ENCODE measurements around the gene CRISP1. TPM values are rescaled to one million over a fixed set of nuclear protein-coding genes. Genes with fewer than 3 reads are reported as not detected.

Gene CRISP1
- total and polyA plus RNA-seq, 9 of the 15 experiments (the other 6 are each of a cell fraction or from before 2014, with no cell fraction given), result not detected

GRCh38 chr6:49826743-49827406, 39.5 kb downstream of the CRISP1 start (continued):
- TF ChIP-seq, protein P1, sequence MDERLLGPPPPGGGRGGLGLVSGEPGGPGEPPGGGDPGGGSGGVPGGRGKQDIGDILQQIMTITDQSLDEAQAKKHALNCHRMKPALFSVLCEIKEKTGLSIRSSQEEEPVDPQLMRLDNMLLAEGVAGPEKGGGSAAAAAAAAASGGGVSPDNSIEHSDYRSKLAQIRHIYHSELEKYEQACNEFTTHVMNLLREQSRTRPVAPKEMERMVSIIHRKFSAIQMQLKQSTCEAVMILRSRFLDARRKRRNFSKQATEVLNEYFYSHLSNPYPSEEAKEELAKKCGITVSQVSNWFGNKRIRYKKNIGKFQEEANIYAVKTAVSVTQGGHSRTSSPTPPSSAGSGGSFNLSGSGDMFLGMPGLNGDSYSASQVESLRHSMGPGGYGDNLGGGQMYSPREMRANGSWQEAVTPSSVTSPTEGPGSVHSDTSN (CRISPR knock-in tag; IDR thresholded peaks at IDR 0.05; ENCODE audit: low read depth), result no peak
- TF ChIP-seq, protein P1 (tag; conservative IDR thresholded peaks at IDR 0.05; ENCODE audit: low read depth), result no peak
- no peak for TF ChIP-seq HINFP (tag; conservative IDR thresholded peaks at IDR 0.05; ENCODE audit: low read depth)
- TF ChIP-seq CEBPB (tag; IDR thresholded peaks at IDR 0.05), result no peak
- no peak for TF ChIP-seq SIX5 (IDR thresholded peaks at IDR 0.05; ENCODE audit: borderline replicate concordance in 1 of 2, insufficient read depth in 1 of 2, low read depth in 1 of 2, low read length in 2 of 2)
- TF ChIP-seq SNIP1 (IDR thresholded peaks at IDR 0.05; ENCODE audit: low read depth), result no peak
- TF ChIP-seq ZNF23 (CRISPR knock-in tag; IDR thresholded peaks at IDR 0.05), result no peak
- TF ChIP-seq RBM34 (IDR thresholded peaks at IDR 0.05; ENCODE audit: borderline replicate concordance, insufficient read depth, low read length), result no peak
- TF ChIP-seq, protein P2, sequence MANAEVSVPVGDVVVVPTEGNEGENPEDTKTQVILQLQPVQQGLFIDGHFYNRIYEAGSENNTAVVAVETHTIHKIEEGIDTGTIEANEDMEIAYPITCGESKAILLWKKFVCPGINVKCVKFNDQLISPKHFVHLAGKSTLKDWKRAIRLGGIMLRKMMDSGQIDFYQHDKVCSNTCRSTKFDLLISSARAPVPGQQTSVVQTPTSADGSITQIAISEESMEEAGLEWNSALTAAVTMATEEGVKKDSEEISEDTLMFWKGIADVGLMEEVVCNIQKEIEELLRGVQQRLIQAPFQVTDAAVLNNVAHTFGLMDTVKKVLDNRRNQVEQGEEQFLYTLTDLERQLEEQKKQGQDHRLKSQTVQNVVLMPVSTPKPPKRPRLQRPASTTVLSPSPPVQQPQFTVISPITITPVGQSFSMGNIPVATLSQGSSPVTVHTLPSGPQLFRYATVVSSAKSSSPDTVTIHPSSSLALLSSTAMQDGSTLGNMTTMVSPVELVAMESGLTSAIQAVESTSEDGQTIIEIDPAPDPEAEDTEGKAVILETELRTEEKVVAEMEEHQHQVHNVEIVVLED (CRISPR knock-in tag; IDR thresholded peaks at IDR 0.05), result no peak
- TF ChIP-seq REST (IDR thresholded peaks at IDR 0.05; ENCODE audit: borderline replicate concordance), result no peak
- no peak for TF ChIP-seq REST (CRISPR knock-in tag; IDR thresholded peaks at IDR 0.05; ENCODE audit: low read depth)

Data from K562 (cell line).